ENCODE results near the gene IRX6.

The IRX6 gene

GRCh38 chr16:55323637-55324271 lies at the start of gene IRX6:
Gene IRX6 (plus strand): TSS chr16:55324203. CDS start chr16:55325092, 889 bp downstream.
- no peak for DNase-seq

GRCh38 chr16:55274391-55274790 lies 49.6 kb upstream of the IRX6 start:
- no peak for DNase-seq

GRCh38 chr16:55275167-55275566 lies 48.8 kb upstream of the IRX6 start:
- DNase-seq: no peak

GRCh38 chr16:55275869-55276268 lies 48.1 kb upstream of the IRX6 start:
- no peak for DNase-seq

- no peak for DNase-seq
Measured at GRCh38 chr16:55277536-55277935, 46.5 kb upstream of the IRX6 start.

GRCh38 chr16:55279598-55279997 lies 44.4 kb upstream of the IRX6 start:
- no peak for DNase-seq

GRCh38 chr16:55280587-55280986 lies 43.4 kb upstream of the IRX6 start:
- no peak for DNase-seq

- DNase-seq: no peak
Measured at GRCh38 chr16:55282441-55282840, 41.6 kb upstream of the IRX6 start.

- no peak for DNase-seq
Measured at GRCh38 chr16:55283812-55284717, 39.9 kb upstream of the IRX6 start.

GRCh38 chr16:55284718-55285099 lies 39.3 kb upstream of the IRX6 start:
- DNase-seq: no peak

- no peak for DNase-seq
Measured at GRCh38 chr16:55285586-55285985, 38.4 kb upstream of the IRX6 start.

GRCh38 chr16:55289353-55289752 lies 34.6 kb upstream of the IRX6 start:
- no peak for DNase-seq

GRCh38 chr16:55291847-55292246 lies 32.2 kb upstream of the IRX6 start:
- DNase-seq: no peak

- DNase-seq: no peak
Measured at GRCh38 chr16:55292491-55292890, 31.5 kb upstream of the IRX6 start.

GRCh38 chr16:55294129-55294528 lies 29.9 kb upstream of the IRX6 start:
- DNase-seq: no peak

GRCh38 chr16:55294931-55295342 lies 29.1 kb upstream of the IRX6 start:
- no peak for DNase-seq

GRCh38 chr16:55297062-55297909 lies 26.7 kb upstream of the IRX6 start:
- no peak for DNase-seq

GRCh38 chr16:55297910-55298479 lies 26.0 kb upstream of the IRX6 start:
- no peak for DNase-seq

GRCh38 chr16:55301385-55302008 lies 22.5 kb upstream of the IRX6 start:
- DNase-seq: no peak

GRCh38 chr16:55302635-55303034 lies 21.4 kb upstream of the IRX6 start:
- no peak for DNase-seq

GRCh38 chr16:55308973-55309372 lies 15.0 kb upstream of the IRX6 start:
- no peak for DNase-seq

- DNase-seq: no peak
Measured at GRCh38 chr16:55322327-55322726, 1.7 kb upstream of the IRX6 start.
